Endothelial cell of umbilical vein (primary cell): ENCODE measurements around the gene IFT88. TPM values are rescaled to one million over a fixed set of nuclear protein-coding genes. Genes with fewer than 3 reads are reported as not detected.

Experiments used
- BruUV-seq: library from RNA; stranded (reverse); fragments of 400-500 nt; replicated peaks from 2 replicates; lab custom pipeline; 2021; lab: Mats Ljungman, UMichigan
- CTCF ChIA-PET: fragments of 300-600, 350-600 bp; sonication (Branson Sonifier 250); formaldehyde crosslinking; loops from one replicate; lab custom pipeline; 2021; ENCODE audit warnings: antibody characterized with exemption, inconsistent platforms; lab: Charles Lee
- POLR2A ChIA-PET: fragments of 300-600, 350-600 bp; sonication (Branson Sonifier 250); formaldehyde crosslinking; loops from one replicate; lab custom pipeline; 2021; ENCODE audit warnings: antibody characterized with exemption, inconsistent platforms; lab: Charles Lee
- DNase-seq: peaks from one replicate; pipeline ENCODE4 v3.0.0-alpha.2; 2011; ENCODE audit warnings: low read depth, low spot score
- FAIRE-seq: peaks from 2 replicates; lab custom pipeline; 2011; peaks lifted over from hg19 to GRCh38; lab: Jason Lieb, UNC
- H2AFZ ChIP-seq: 2 replicates; pipeline ENCODE4 v1.6.0; 2012; ENCODE audit warnings: low read depth, low read length, control low read depth, inconsistent platforms
- H3K27ac ChIP-seq: 2 replicates; pipeline ENCODE4 v1.5.1; 2011; ENCODE audit warnings: low read depth, mild to moderate bottlenecking, control low read depth, low read length, moderate library complexity; ENCODE audit not compliant: insufficient read depth
- H3K27me3 ChIP-seq, 2 experiments: 2 replicates each; pipeline versions ENCODE4 v1.6.0 to v1.6.1; 2011; ENCODE audit warnings: low read length in 2 of 2, mixed read lengths in 1 of 2; ENCODE audit not compliant: control insufficient read depth in 2 of 2, insufficient read depth in 2 of 2
- H3K36me3 ChIP-seq, 2 experiments: 2 replicates in 1 of 2; 3 replicates in 1 of 2; pipeline ENCODE4 v1.5.1; 2011; ENCODE audit warnings: low read length in 2 of 2, mild to moderate bottlenecking in 1 of 2, moderate library complexity in 1 of 2; ENCODE audit not compliant: control insufficient read depth in 2 of 2, insufficient read depth in 2 of 2; ENCODE audit errors: extremely low read depth in 1 of 2
- H3K4me1 ChIP-seq: 3 replicates; pipeline ENCODE4 v1.5.1; 2011; ENCODE audit warnings: mild to moderate bottlenecking, low read length; ENCODE audit not compliant: control insufficient read depth, insufficient read depth; ENCODE audit errors: extremely low read depth
- H3K4me2 ChIP-seq: 2 replicates; pipeline ENCODE4 v1.6.1; 2011; ENCODE audit warnings: low read length, control low read depth, mixed read lengths; ENCODE audit not compliant: insufficient read depth
- H3K4me3 ChIP-seq, 3 experiments: fragments of 200-600 bp in 1 of 3; sonication (generic), shearing (Covaris generic) in 1 of 3; replicated peaks in 1 of 3; 2 replicates each; pipeline ENCODE4 v1.5.1; 2011 to 2016; ENCODE audit warnings: control low read depth in 3 of 3, low read length in 3 of 3, mild to moderate bottlenecking in 2 of 3, inconsistent platforms in 1 of 3, low read depth in 1 of 3, moderate library complexity in 1 of 3; ENCODE audit not compliant: insufficient read depth in 1 of 3
- H3K79me2 ChIP-seq: 2 replicates; pipeline ENCODE4 v1.6.0; 2012; ENCODE audit warnings: low read length, inconsistent platforms; ENCODE audit not compliant: control insufficient read depth, insufficient read depth
- H3K9ac ChIP-seq: replicated peaks from 2 replicates; pipeline ENCODE3; 2011; ENCODE audit warnings: low read length, control low read depth; ENCODE audit not compliant: insufficient read depth; ENCODE audit errors: extremely low read depth
- H3K9me1 ChIP-seq: replicated peaks from 3 replicates; pipeline ENCODE4 v1.6.0; 2011; ENCODE audit warnings: mild to moderate bottlenecking, low read length; ENCODE audit not compliant: control insufficient read depth, insufficient read depth; ENCODE audit errors: extremely low read depth
- H3K9me3 ChIP-seq: replicated peaks from 2 replicates; pipeline ENCODE4 v1.5.1; 2012; ENCODE audit warnings: low read length, inconsistent platforms; ENCODE audit not compliant: control insufficient read depth, insufficient read depth
- H4K20me1 ChIP-seq: replicated peaks from 2 replicates; pipeline ENCODE3; 2011; ENCODE audit warnings: mild to moderate bottlenecking, low read length; ENCODE audit not compliant: control insufficient read depth, insufficient read depth; ENCODE audit errors: extremely low read depth
- CTCF ChIP-seq, 2 donors: IDR thresholded peaks; 1 replicate in 1 of 2; 2 replicates in 1 of 2; pipeline ENCODE4 v1.5.1; 2011; ENCODE audit warnings: low read length in 2 of 2, mild to moderate bottlenecking in 2 of 2, moderate library complexity in 2 of 2, control low read depth in 1 of 2, inconsistent platforms in 1 of 2, low read depth in 1 of 2; ENCODE audit not compliant: insufficient read depth in 1 of 2; ENCODE audit errors: extremely low read depth in 1 of 2
- EZH2 ChIP-seq: IDR thresholded peaks from 2 replicates; pipeline ENCODE4 v1.6.1; 2012; ENCODE audit warnings: borderline replicate concordance, low read depth, mild to moderate bottlenecking, moderate library complexity, low read length, inconsistent platforms; ENCODE audit not compliant: severe bottlenecking
- FOS ChIP-seq: IDR thresholded peaks from 2 replicates; pipeline ENCODE4 v1.6.1; 2011; ENCODE audit warnings: mild to moderate bottlenecking, low read length, moderate library complexity, borderline replicate concordance; ENCODE audit not compliant: insufficient read depth
- GATA2 ChIP-seq: IDR thresholded peaks from 2 replicates; pipeline ENCODE4 v1.7.0; 2011; ENCODE audit warnings: low read depth, mild to moderate bottlenecking, moderate library complexity, mixed read lengths, low read length; ENCODE audit not compliant: insufficient read length, insufficient read depth
- JUN ChIP-seq: IDR thresholded peaks from 2 replicates; pipeline ENCODE4 v1.6.1; 2011; ENCODE audit warnings: borderline replicate concordance, low read depth; ENCODE audit not compliant: insufficient read length, insufficient read depth
- MAX ChIP-seq: IDR thresholded peaks from 2 replicates; pipeline ENCODE4 v1.6.1; 2011; ENCODE audit not compliant: insufficient read depth, insufficient read length
- MYC ChIP-seq: IDR thresholded peaks from one replicate; pipeline ENCODE4 v1.6.1; 2011; ENCODE audit warnings: mild to moderate bottlenecking, low read depth, low read length
- POLR2A ChIP-seq: IDR thresholded peaks from 2 replicates; pipeline ENCODE4 v1.6.1; 2012; ENCODE audit warnings: low read depth, mild to moderate bottlenecking, control low read depth, low read length
- POLR2AphosphoS5 ChIP-seq: IDR thresholded peaks from 2 replicates; pipeline ENCODE4 v1.6.1; 2012; ENCODE audit warnings: low read depth, mild to moderate bottlenecking, control low read depth, low read length, moderate library complexity; ENCODE audit not compliant: insufficient read depth
- dilution Hi-C: fragments of 300-500 bp; cut with MboI; formaldehyde crosslinking; loops from one replicate; pipeline ENCODE4 v1.15.0; 2019; ENCODE audit warnings: low sequenced_read_pairs; ENCODE audit not compliant: extremely low pct_ligation_motif_present
- intact Hi-C: fragments of 100-400 bp; cut with micrococcal nuclease; formaldehyde crosslinking; loops from one replicate; pipeline ENCODE4 v1.10.0; 2022
- polyA plus RNA-seq, 4 experiments: library from polyadenylated mRNA; depleted of rRNA in 3 of 4; stranded (reverse) in 3 of 4; unstranded in 1 of 4; fragments of >200 nt; gene quantifications; 2 replicates each; pipeline versions ENCODE4 v1.2.1 to v1.2.3, GENCODE V29; 2011 to 2012; ENCODE audit warnings: missing spikeins in 1 of 4
- total RNA-seq: library from RNA; stranded (reverse); gene quantifications from 2 replicates; pipeline ENCODE4 v1.2.3, GENCODE V29; 2021

The IFT88 gene
- total and polyA plus RNA-seq, 2 donors (not counting 3 experiments of a cell fraction or from before 2014, with no cell fraction given): 2.4 to 9.1 TPM

GRCh38 chr13:20637811-20638210, 70.9 kb downstream of the IFT88 start:
- DNase-seq: no peak
- intact Hi-C loops: no loop called here
- dilution Hi-C loops: no loop called here
- H3K36me3 ChIP-seq: no peaks in the 10 kb centered on the region
- H2AFZ ChIP-seq: no peak overlapping the region
- no peaks in the 10 kb centered on the region for H3K27me3 ChIP-seq
- POLR2A ChIA-PET: no interaction called here
- BruUV-seq: no TSS peak
- FAIRE-seq: no peak
- no peaks in the 10 kb centered on the region for H3K9me3 ChIP-seq
- TF ChIP-seq POLR2AphosphoS5 (no peak), MAX (no peak), MYC (no peak), POLR2A (no peak), GATA2 (no peak), JUN (no peak), CTCF (IDR thresholded peaks at IDR 0.05; ENCODE audit: extremely low read depth in 1 of 2, insufficient read depth in 1 of 2, low read depth in 1 of 2, low read length in 2 of 2) (no peak), EZH2 (no peak), FOS (no peak)
- no peak overlapping the region for H3K27ac ChIP-seq
- H3K9me1 ChIP-seq: no peaks in the 10 kb centered on the region
- no peaks in the 10 kb centered on the region for H4K20me1 ChIP-seq
- no peak overlapping the region for H3K9ac ChIP-seq
- H3K4me1 ChIP-seq: no peaks in the 10 kb centered on the region
- H3K4me2 ChIP-seq: no peak overlapping the region
- no peaks in the 10 kb centered on the region for H3K79me2 ChIP-seq
- CTCF ChIA-PET: interaction anchor here (1.0 to 1.2 kb wide), 3 partner anchors 9 to 191 kb away, joined by 3 to 4 read pairs (median 4); no protein-coding TSS in a partner anchor
- H3K4me3 ChIP-seq: no peak overlapping the region
